HG03159 (cell line): ENCODE results near the gene LENG8.

ENCODE experiments used
- ATAC-seq: cut with Tn5 transposase; IDR thresholded peaks from one replicate; pipeline ENCODE4 v1.9.1; 2021; ENCODE audit warnings: mild to moderate bottlenecking, moderate library complexity; ENCODE audit not compliant: unreplicated experiment

LENG8 gene

GRCh38 chr19:54422136-54422535, 26.9 kb upstream of the LENG8 start:
- ATAC-seq: no peak

- no peak for ATAC-seq
Measured at GRCh38 chr19:54424201-54424600, 24.8 kb upstream of the LENG8 start.

- no peak for ATAC-seq
Measured at GRCh38 chr19:54424660-54425381, 24.2 kb upstream of the LENG8 start.

GRCh38 chr19:54425382-54425723, 23.6 kb upstream of the LENG8 start:
- ATAC-seq: no peak

GRCh38 chr19:54426291-54426931, 22.6 kb upstream of the LENG8 start:
- ATAC-seq: no peak

- ATAC-seq: no peak
Measured at GRCh38 chr19:54427586-54427985, 21.4 kb upstream of the LENG8 start.

- ATAC-seq: no peak
Measured at GRCh38 chr19:54428323-54429175, 20.4 kb upstream of the LENG8 start.

- no peak for ATAC-seq
Measured at GRCh38 chr19:54429176-54429495, 19.9 kb upstream of the LENG8 start.

GRCh38 chr19:54429545-54430227, 19.3 kb upstream of the LENG8 start:
- ATAC-seq: no peak

GRCh38 chr19:54430306-54431254, 18.4 kb upstream of the LENG8 start:
- no peak for ATAC-seq

- no peak for ATAC-seq
Measured at GRCh38 chr19:54431255-54431838, 17.7 kb upstream of the LENG8 start.

GRCh38 chr19:54432144-54432738, 16.8 kb upstream of the LENG8 start:
- ATAC-seq: no peak

- ATAC-seq: no peak
Measured at GRCh38 chr19:54433697-54434096, 15.3 kb upstream of the LENG8 start.

GRCh38 chr19:54434112-54434872, 14.7 kb upstream of the LENG8 start:
- no peak for ATAC-seq

GRCh38 chr19:54434873-54435214, 14.2 kb upstream of the LENG8 start:
- no peak for ATAC-seq

- no peak for ATAC-seq
Measured at GRCh38 chr19:54435551-54436016, 13.4 kb upstream of the LENG8 start.

- ATAC-seq: no peak
Measured at GRCh38 chr19:54436031-54436523, 12.9 kb upstream of the LENG8 start.

- no peak for ATAC-seq
Measured at GRCh38 chr19:54436628-54437252, 12.3 kb upstream of the LENG8 start.
